B cell (primary cell): Measurements from ENCODE around the gene ATP6V0E1.

Source experiments
- CTCF ChIP-seq: fragments of 200-600 bp; IDR thresholded peaks from one replicate; pipeline ENCODE4 v1.8.0; 2022; ENCODE audit warnings: antibody characterized with exemption, mild to moderate bottlenecking
- EZH2 ChIP-seq: IDR thresholded peaks from 2 replicates; pipeline ENCODE4 v1.6.1; 2012; ENCODE audit warnings: borderline replicate concordance, low read depth, mild to moderate bottlenecking, moderate library complexity, low read length; ENCODE audit not compliant: insufficient read depth, poor library complexity, severe bottlenecking

- TF ChIP-seq CTCF (no peak), EZH2 (no peak)
Observed at GRCh38 chr5:172956936-172957335, 26.6 kb upstream of the ATP6V0E1 start.
